ENCODE data around the gene RASGRF1.

DNA sequence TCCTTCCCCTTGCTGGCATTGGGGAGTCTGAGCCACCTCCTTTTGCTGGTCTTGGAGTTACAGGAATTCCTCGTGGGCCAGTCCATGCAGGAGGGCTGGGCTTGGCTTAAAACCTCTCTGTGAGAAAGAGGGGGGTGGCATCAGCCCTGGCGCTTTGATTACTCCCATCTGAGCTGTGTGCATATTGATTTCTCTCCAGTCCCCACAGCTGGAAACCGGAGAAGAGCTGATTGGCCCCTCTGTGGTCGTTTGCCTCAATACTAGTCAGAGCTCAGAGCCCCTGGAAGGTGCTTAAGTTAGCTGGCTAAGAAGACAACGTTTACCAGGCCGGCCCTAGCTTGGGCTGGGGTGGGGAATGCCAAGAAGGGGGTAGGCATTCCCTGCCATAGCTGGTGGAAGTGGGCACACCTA lies 4.0 kb upstream of the RASGRF1 start:
- TF ChIP-seq, protein P1, sequence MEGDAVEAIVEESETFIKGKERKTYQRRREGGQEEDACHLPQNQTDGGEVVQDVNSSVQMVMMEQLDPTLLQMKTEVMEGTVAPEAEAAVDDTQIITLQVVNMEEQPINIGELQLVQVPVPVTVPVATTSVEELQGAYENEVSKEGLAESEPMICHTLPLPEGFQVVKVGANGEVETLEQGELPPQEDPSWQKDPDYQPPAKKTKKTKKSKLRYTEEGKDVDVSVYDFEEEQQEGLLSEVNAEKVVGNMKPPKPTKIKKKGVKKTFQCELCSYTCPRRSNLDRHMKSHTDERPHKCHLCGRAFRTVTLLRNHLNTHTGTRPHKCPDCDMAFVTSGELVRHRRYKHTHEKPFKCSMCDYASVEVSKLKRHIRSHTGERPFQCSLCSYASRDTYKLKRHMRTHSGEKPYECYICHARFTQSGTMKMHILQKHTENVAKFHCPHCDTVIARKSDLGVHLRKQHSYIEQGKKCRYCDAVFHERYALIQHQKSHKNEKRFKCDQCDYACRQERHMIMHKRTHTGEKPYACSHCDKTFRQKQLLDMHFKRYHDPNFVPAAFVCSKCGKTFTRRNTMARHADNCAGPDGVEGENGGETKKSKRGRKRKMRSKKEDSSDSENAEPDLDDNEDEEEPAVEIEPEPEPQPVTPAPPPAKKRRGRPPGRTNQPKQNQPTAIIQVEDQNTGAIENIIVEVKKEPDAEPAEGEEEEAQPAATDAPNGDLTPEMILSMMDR (conservative IDR thresholded peaks at IDR 0.05), result no peak
- TF ChIP-seq ZFX (IDR thresholded peaks at IDR 0.05), result no peak

Data from C4-2B (cell line).